GM12878 (cell line): ENCODE data around the gene CDC42BPA. TPM values are rescaled to one million over a fixed set of nuclear protein-coding genes. Genes with fewer than 3 reads are reported as not detected.

ENCODE experiments used
- ATAC-seq: fragments of 200-7000 bp; cut with Tn5 transposase; 3 replicates; pipeline ENCODE4 v1.9.1; 2020; ENCODE audit warnings: mild to moderate bottlenecking, moderate library complexity
- BruUV-seq: library from RNA; stranded (reverse); fragments of 400-500 nt; replicated peaks from 2 replicates; lab custom pipeline; 2021; lab: Mats Ljungman, UMichigan
- CTCF ChIA-PET: fragments of 300-600 bp; sonication (Branson Sonifier 250); formaldehyde crosslinking; extraction: SDS; loops from one replicate; lab custom pipeline; 2021; ENCODE audit warnings: inconsistent platforms; lab: Yijun Ruan, JAX
- POLR2A ChIA-PET: fragments of 350-600 bp; formaldehyde crosslinking; extraction: SDS; loops from one replicate; lab custom pipeline; 2021; ENCODE audit warnings: inconsistent platforms; lab: Charles Lee
- RAD21 ChIA-PET: fragments of 300-600 bp; sonication (Branson Sonifier 250); formaldehyde crosslinking; loops from one replicate; lab custom pipeline; 2023; ENCODE audit warnings: antibody characterized with exemption; ENCODE audit not compliant: unreplicated experiment; lab: Charles Lee
- SMC1A ChIA-PET: fragments of 300-600 bp; sonication (Branson Sonifier 250); formaldehyde crosslinking; loops from one replicate; lab custom pipeline; 2023; ENCODE audit not compliant: unreplicated experiment, uncharacterized antibody; lab: Charles Lee
- DNase-seq: peaks from one replicate; pipeline ENCODE4 v3.0.0-alpha.2; 2011; ENCODE audit warnings: low read depth, low spot score
- FAIRE-seq: peaks from 3 replicates; lab custom pipeline; 2011; peaks lifted over from hg19 to GRCh38; lab: Jason Lieb, UNC
- H2AFZ ChIP-seq: 2 replicates; pipeline ENCODE4 v1.6.0; 2011; ENCODE audit warnings: low read depth, low read length, control low read depth; ENCODE audit not compliant: control insufficient read depth
- H3K27ac ChIP-seq: 2 replicates; pipeline ENCODE4 v1.5.1; 2011; ENCODE audit warnings: control low read depth; ENCODE audit not compliant: control insufficient read depth, insufficient read depth
- H3K27me3 ChIP-seq, 2 experiments: replicated peaks in 1 of 2; 2 replicates each; pipeline versions ENCODE4 v1.6.0 to v1.6.1; 2011; ENCODE audit warnings: low read length in 1 of 2; ENCODE audit not compliant: control insufficient read depth in 2 of 2, insufficient read depth in 2 of 2
- H3K36me3 ChIP-seq, 2 experiments: 2 replicates each; pipeline ENCODE4 v1.5.1; 2011; ENCODE audit warnings: low read length in 1 of 2; ENCODE audit not compliant: control insufficient read depth in 2 of 2, insufficient read depth in 2 of 2
- H3K4me1 ChIP-seq: 2 replicates; pipeline ENCODE4 v1.6.1; 2011; ENCODE audit warnings: mild to moderate bottlenecking, low read length, moderate library complexity, mixed read lengths; ENCODE audit not compliant: control insufficient read depth, insufficient read depth
- H3K4me2 ChIP-seq: 2 replicates; pipeline ENCODE4 v1.6.0; 2011; ENCODE audit warnings: control low read depth; ENCODE audit not compliant: control insufficient read depth, insufficient read depth
- H3K4me3 ChIP-seq: fragments of 200-600 bp; sonication (generic); 2 replicates; pipeline ENCODE4 v1.5.1; 2016
- H3K79me2 ChIP-seq: 2 replicates; pipeline ENCODE4 v1.6.0; 2011; ENCODE audit warnings: low read length; ENCODE audit not compliant: control insufficient read depth, insufficient read depth
- H3K9ac ChIP-seq: 2 replicates; pipeline ENCODE4 v1.8.0; 2011; ENCODE audit warnings: low read length, control low read depth, mixed read lengths; ENCODE audit not compliant: control insufficient read depth, insufficient read depth
- H3K9me3 ChIP-seq: replicated peaks from 3 replicates; pipeline ENCODE4 v1.5.1; 2011; ENCODE audit warnings: mild to moderate bottlenecking, low read length; ENCODE audit not compliant: control insufficient read depth, insufficient read depth
- H4K20me1 ChIP-seq: 2 replicates; pipeline ENCODE4 v1.6.0; 2011; ENCODE audit not compliant: control insufficient read depth, insufficient read depth
- ASH2L ChIP-seq: fragments of 300-600, 200-600 bp; sonication (generic); IDR thresholded peaks from 2 replicates; pipeline ENCODE4 v1.6.1; 2017; ENCODE audit warnings: low read depth, mild to moderate bottlenecking, borderline replicate concordance
- FOS ChIP-seq: IDR thresholded peaks from 3 replicates; pipeline ENCODE4 v1.6.1; 2011; ENCODE audit warnings: borderline replicate concordance; ENCODE audit not compliant: insufficient read length; ENCODE audit errors: extremely low read depth
- MEF2A ChIP-seq: IDR thresholded peaks from 2 replicates; pipeline ENCODE4 v1.6.1; 2011; ENCODE audit warnings: low read depth, mild to moderate bottlenecking, low read length, moderate library complexity; ENCODE audit not compliant: insufficient read depth
- MTA2 ChIP-seq: fragments of 450-650 bp; IDR thresholded peaks from 2 replicates; pipeline ENCODE4 v1.6.1; 2016; ENCODE audit warnings: low read depth, mild to moderate bottlenecking, moderate library complexity
- NFYA ChIP-seq: IDR thresholded peaks from 2 replicates; pipeline ENCODE4 v1.6.1; 2011; ENCODE audit warnings: low read depth, mild to moderate bottlenecking, low read length, improper control_type of control experiment, borderline replicate concordance
- PAX5 ChIP-seq: IDR thresholded peaks from 2 replicates; pipeline ENCODE4 v1.6.1; 2011; ENCODE audit warnings: low read depth, low read length, borderline replicate concordance
- SIN3A ChIP-seq: IDR thresholded peaks from 2 replicates; pipeline ENCODE4 v1.6.1; 2012; ENCODE audit warnings: low read depth, low read length, improper control_type of control experiment
- SIX5 ChIP-seq: IDR thresholded peaks from 2 replicates; pipeline ENCODE4 v1.6.1; 2011; ENCODE audit warnings: mild to moderate bottlenecking, low read depth, low read length, moderate library complexity; ENCODE audit not compliant: severe bottlenecking
- SP1 ChIP-seq: IDR thresholded peaks from one replicate; pipeline ENCODE4 v1.6.1; 2011; ENCODE audit warnings: low read depth, low read length
- SPI1 ChIP-seq: IDR thresholded peaks from 2 replicates; pipeline ENCODE4 v1.6.1; 2011; ENCODE audit warnings: low read depth, mild to moderate bottlenecking, low read length, moderate library complexity, borderline replicate concordance; ENCODE audit not compliant: insufficient read depth
- SRF ChIP-seq, 2 experiments: IDR thresholded peaks; 2 replicates each; pipeline ENCODE4 v1.6.1; 2011; ENCODE audit warnings: low read depth in 2 of 2, low read length in 2 of 2, mild to moderate bottlenecking in 1 of 2, moderate library complexity in 1 of 2
- STAT1 ChIP-seq: fragments of 450-650 bp; conservative IDR thresholded peaks from 2 replicates; pipeline ENCODE4 v1.6.1; 2014; ENCODE audit warnings: antibody characterized with exemption, mild to moderate bottlenecking
- ZBED1 ChIP-seq: IDR thresholded peaks from 2 replicates; pipeline ENCODE4 v1.6.1; 2016; ENCODE audit warnings: borderline replicate concordance
- WGBS: methylation state at CpG from one replicate; pipeline ENCODE4 v1.1.6; 2016; ENCODE audit warnings: low lambda C conversion rate; ENCODE audit not compliant: insufficient replicate concordance, insufficient coverage; ENCODE audit errors: missing lambda C conversion rate; 5-methylcytosine and 5-hydroxymethylcytosine counted together
- in situ Hi-C: fragments of 300-500 bp; cut with MboI; formaldehyde crosslinking; loops from 9 replicates; pipeline ENCODE4 v1.14.3; 2018; ENCODE audit warnings: mixed read lengths
- intact Hi-C: fragments of 100-400 bp; cut with micrococcal nuclease; formaldehyde crosslinking; loops from one replicate; pipeline ENCODE4 v1.14.2; 2022; ENCODE audit not compliant: unreplicated experiment
- polyA plus RNA-seq, 11 experiments: library from polyadenylated mRNA; depleted of rRNA in 4 of 11; unstranded in 6 of 11; stranded (reverse) in 5 of 11; fragments of >200 nt; fragmentation: Nextera tagmentation in 4 of 11; fragmentation: Illumina TruSeq in 1 of 11; extraction: Ambion mirVana in 4 of 11; extraction: Trizol in 1 of 11; gene quantifications; 1 replicate in 1 of 11; 2 replicates in 10 of 11; pipeline versions ENCODE4 v1.2.1 to v1.2.3, GENCODE V29; 2011 to 2016; ENCODE audit warnings: inconsistent platforms in 2 of 11, missing spikeins in 2 of 11, low read depth in 1 of 11
- total RNA-seq, 4 experiments: library from RNA; depleted of rRNA in 3 of 4; stranded (reverse); fragments of >200 nt in 3 of 4; fragmentation: Illumina TruSeq in 1 of 4; extraction: Trizol in 1 of 4; gene quantifications; 2 replicates each; pipeline versions ENCODE4 v1.2.1 to v1.2.3, GENCODE V29; 2013 to 2021
- TF ChIP-seq, protein P1 (sequence below): fragments of 450-650 bp; IDR thresholded peaks from 2 replicates; pipeline ENCODE4 v1.6.1; 2016; ENCODE audit warnings: mild to moderate bottlenecking, moderate library complexity, borderline replicate concordance

CDC42BPA gene
- total and polyA plus RNA-seq, 10 of the 15 experiments (the other 5 are each of a cell fraction or from before 2014, with no cell fraction given), result 0.02 to 0.52 (median 0.10) TPM

DNA sequence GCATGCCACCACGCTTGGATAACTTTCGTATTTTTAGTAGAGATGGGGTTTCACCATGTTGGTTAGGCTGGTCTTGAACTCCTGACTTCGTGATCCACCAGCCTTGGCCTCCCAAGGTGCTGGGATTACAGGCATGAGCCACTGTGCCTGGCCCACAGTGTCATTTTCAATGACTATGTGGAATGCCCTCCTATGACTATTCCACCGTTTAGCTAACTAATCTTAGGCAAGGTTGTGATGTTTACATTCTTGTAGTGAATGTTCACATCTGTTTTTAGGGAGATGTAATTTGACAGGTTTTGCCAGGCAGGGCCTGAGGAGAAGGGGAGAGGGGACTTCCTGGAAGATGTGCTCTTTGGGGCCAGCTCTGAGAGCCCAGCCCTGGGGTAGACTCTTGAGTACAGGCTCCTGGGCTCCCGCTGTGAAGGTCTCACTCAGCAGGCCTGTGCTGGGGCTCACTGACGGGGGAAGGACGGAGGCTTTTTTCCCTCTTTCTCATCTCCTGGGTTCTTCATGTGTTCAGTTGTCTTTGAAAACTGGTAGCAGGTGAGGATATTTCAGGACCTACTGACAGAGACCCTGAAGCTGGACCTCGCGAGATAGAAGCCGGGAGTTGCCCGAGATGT is 365.0 kb downstream of the CDC42BPA start:
- no peak for TF ChIP-seq FOS
- TF ChIP-seq SIX5, result no peak
- TF ChIP-seq SIN3A, result no peak
- no peak for TF ChIP-seq MTA2
- Histone ChIP-seq H3K79me2 (no peaks in the 10 kb centered on the region), H3K9me3 (no peaks in the 10 kb centered on the region; the same call in 2 of the 3 replicates), H3K9ac (no peak overlapping the region), H3K4me3 (no peak overlapping the region), H3K4me1 (no peaks in the 10 kb centered on the region), H4K20me1 (no peaks in the 10 kb centered on the region), H3K4me2 (no peak overlapping the region), H2AFZ (no peak overlapping the region), H3K36me3 (no peaks in the 10 kb centered on the region), H3K27me3 (no peaks in the 10 kb centered on the region), H3K27ac (no peak overlapping the region)
- POLR2A ChIA-PET, result no interaction called here
- BruUV-seq, result no TSS peak
- in situ Hi-C loops, result no loop called here
- ATAC-seq, result no peak
- FAIRE-seq, result no peak
- no peak for DNase-seq
- RAD21 ChIA-PET, result no interaction called here
- SMC1A ChIA-PET, result no interaction called here
- intact Hi-C loops, result no loop called here
- CTCF ChIA-PET, result no interaction called here
- WGBS, result 89% methylated on average over 11 of the region's 11 CpGs

DNA sequence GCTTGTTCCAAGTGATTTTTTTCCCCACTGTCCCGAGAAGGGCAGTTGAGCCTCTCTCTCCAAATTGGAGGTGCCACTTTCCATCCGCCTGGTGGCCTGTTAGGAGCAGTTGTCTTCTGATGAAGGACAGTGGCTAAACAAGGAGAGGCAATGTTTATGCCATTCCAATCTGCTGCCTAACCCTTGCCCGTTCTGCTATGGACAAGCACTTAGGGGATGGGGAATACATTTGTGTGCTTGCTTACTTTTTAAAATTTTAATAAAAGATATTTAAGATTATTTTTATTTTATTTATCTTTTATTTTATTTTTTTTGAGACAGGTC is 366.2 kb downstream of the CDC42BPA start:
- 80% methylated on average over 3 of the region's 3 CpGs for WGBS
- Histone ChIP-seq H3K27me3 (no peaks in the 10 kb centered on the region), H3K9me3 (no peaks in the 10 kb centered on the region; the same call in 2 of the 3 replicates), H3K4me2 (no peak overlapping the region), H3K4me1 (no peaks in the 10 kb centered on the region), H3K27ac (no peak overlapping the region), H3K79me2 (no peaks in the 10 kb centered on the region), H4K20me1 (no peaks in the 10 kb centered on the region), H3K4me3 (no peak overlapping the region), H3K36me3 (no peaks in the 10 kb centered on the region), H2AFZ (no peak overlapping the region), H3K9ac (no peak overlapping the region)
- ChIA-PET CTCF (no interaction called here), SMC1A (no interaction called here), RAD21 (no interaction called here), POLR2A (interaction anchor here (0.6 kb wide), 1 partner anchor 10 kb away, joined by 3 read pairs; no protein-coding TSS in a partner anchor)
- intact Hi-C loops (no loop called here), in situ Hi-C loops (no loop called here)
- no peak for DNase-seq
- ATAC-seq, result no peak
- BruUV-seq, result no TSS peak
- FAIRE-seq, result no peak
- TF ChIP-seq, protein P1, sequence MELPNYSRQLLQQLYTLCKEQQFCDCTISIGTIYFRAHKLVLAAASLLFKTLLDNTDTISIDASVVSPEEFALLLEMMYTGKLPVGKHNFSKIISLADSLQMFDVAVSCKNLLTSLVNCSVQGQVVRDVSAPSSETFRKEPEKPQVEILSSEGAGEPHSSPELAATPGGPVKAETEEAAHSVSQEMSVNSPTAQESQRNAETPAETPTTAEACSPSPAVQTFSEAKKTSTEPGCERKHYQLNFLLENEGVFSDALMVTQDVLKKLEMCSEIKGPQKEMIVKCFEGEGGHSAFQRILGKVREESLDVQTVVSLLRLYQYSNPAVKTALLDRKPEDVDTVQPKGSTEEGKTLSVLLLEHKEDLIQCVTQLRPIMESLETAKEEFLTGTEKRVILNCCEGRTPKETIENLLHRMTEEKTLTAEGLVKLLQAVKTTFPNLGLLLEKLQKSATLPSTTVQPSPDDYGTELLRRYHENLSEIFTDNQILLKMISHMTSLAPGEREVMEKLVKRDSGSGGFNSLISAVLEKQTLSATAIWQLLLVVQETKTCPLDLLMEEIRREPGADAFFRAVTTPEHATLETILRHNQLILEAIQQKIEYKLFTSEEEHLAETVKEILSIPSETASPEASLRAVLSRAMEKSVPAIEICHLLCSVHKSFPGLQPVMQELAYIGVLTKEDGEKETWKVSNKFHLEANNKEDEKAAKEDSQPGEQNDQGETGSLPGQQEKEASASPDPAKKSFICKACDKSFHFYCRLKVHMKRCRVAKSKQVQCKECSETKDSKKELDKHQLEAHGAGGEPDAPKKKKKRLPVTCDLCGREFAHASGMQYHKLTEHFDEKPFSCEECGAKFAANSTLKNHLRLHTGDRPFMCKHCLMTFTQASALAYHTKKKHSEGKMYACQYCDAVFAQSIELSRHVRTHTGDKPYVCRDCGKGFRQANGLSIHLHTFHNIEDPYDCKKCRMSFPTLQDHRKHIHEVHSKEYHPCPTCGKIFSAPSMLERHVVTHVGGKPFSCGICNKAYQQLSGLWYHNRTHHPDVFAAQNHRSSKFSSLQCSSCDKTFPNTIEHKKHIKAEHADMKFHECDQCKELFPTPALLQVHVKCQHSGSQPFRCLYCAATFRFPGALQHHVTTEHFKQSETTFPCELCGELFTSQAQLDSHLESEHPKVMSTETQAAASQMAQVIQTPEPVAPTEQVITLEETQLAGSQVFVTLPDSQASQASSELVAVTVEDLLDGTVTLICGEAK, result no peak
- TF ChIP-seq SRF (IDR thresholded peaks at IDR 0.05; ENCODE audit: low read depth in 2 of 2, low read length in 2 of 2) (no peak), STAT1 (no peak), SP1 (no peak), ZBED1 (no peak), ASH2L (no peak), SPI1 (no peak), NFYA (no peak), MEF2A (no peak), PAX5 (no peak)
